ENCODE data around the gene PPAN.

The PPAN gene

GRCh38 chr19:10112895-10113591 is 6.9 kb downstream of the PPAN start:
- Histone ChIP-seq H3K27ac (ENCODE audit: low read depth, low read length) (peak overlapping the region; percentile 58), H3K27me3 (ENCODE audit: low read length) (no peaks in the 10 kb centered on the region), H4K20me1 (ENCODE audit: low read depth, low read length) (no peaks in the 10 kb centered on the region), H3K9me2 (replicated peaks; ENCODE audit: insufficient read depth, low read length) (no peaks in the 10 kb centered on the region), H3K9ac (ENCODE audit: low read length) (no peak overlapping the region), H3K4me3 (ENCODE audit: insufficient read depth, low read length, poor library complexity, severe bottlenecking) (no peak overlapping the region), H3K9me3 (ENCODE audit: insufficient read depth, low read length) (no peaks in the 10 kb centered on the region), H2AFZ (ENCODE audit: low read depth, low read length, severe bottlenecking) (no peak overlapping the region), H3K4me2 (ENCODE audit: low read depth, low read length, poor library complexity, severe bottlenecking) (peak overlapping the region; percentile 24), H3K36me3 (ENCODE audit: low read length) (no peaks in the 10 kb centered on the region; the same call in 1 of the 2 replicates), H3F3A (ENCODE audit: insufficient read depth) (peaks cover 21% of the 10 kb centered on the region), H3K79me2 (ENCODE audit: insufficient read depth, low read length) (peaks cover 4% of the 10 kb centered on the region; the same call in 1 of the 2 replicates)
- no peak for TF ChIP-seq EZH2phosphoT487 (conservative IDR thresholded peaks at IDR 0.05; ENCODE audit: low read length)
- TF ChIP-seq CTCF (IDR thresholded peaks at IDR 0.05; ENCODE audit: insufficient read depth, low read length, poor library complexity, severe bottlenecking) = peak; percentile 93

GRCh38 chr19:10113592-10113963 is 7.4 kb downstream of the PPAN start:
- Histone ChIP-seq H3K9ac (ENCODE audit: low read length) (no peak overlapping the region), H3K36me3 (ENCODE audit: low read length) (no peaks in the 10 kb centered on the region; the same call in 1 of the 2 replicates), H3F3A (ENCODE audit: insufficient read depth) (peaks cover 21% of the 10 kb centered on the region), H3K9me2 (replicated peaks; ENCODE audit: insufficient read depth, low read length) (no peaks in the 10 kb centered on the region), H3K4me2 (ENCODE audit: low read depth, low read length, poor library complexity, severe bottlenecking) (no peak overlapping the region), H3K9me3 (ENCODE audit: insufficient read depth, low read length) (no peaks in the 10 kb centered on the region), H3K27ac (ENCODE audit: low read depth, low read length) (peak overlapping the region; percentile 9; the same call in 1 of the 2 replicates), H4K20me1 (ENCODE audit: low read depth, low read length) (no peaks in the 10 kb centered on the region), H3K4me3 (ENCODE audit: insufficient read depth, low read length, poor library complexity, severe bottlenecking) (no peak overlapping the region), H3K27me3 (ENCODE audit: low read length) (no peaks in the 10 kb centered on the region), H2AFZ (ENCODE audit: low read depth, low read length, severe bottlenecking) (no peak overlapping the region), H3K79me2 (ENCODE audit: insufficient read depth, low read length) (peaks cover 2% of the 10 kb centered on the region; the same call in 1 of the 2 replicates)
- TF ChIP-seq CTCF (IDR thresholded peaks at IDR 0.05; ENCODE audit: insufficient read depth, low read length, poor library complexity, severe bottlenecking) (no peak), EZH2phosphoT487 (conservative IDR thresholded peaks at IDR 0.05; ENCODE audit: low read length) (no peak)

- Histone ChIP-seq H3F3A (ENCODE audit: insufficient read depth) (peaks cover 21% of the 10 kb centered on the region), H3K9me2 (replicated peaks; ENCODE audit: insufficient read depth, low read length) (no peaks in the 10 kb centered on the region), H3K4me3 (ENCODE audit: insufficient read depth, low read length, poor library complexity, severe bottlenecking) (no peak overlapping the region), H3K27me3 (ENCODE audit: low read length) (no peaks in the 10 kb centered on the region), H2AFZ (ENCODE audit: low read depth, low read length, severe bottlenecking) (no peak overlapping the region), H3K9me3 (ENCODE audit: insufficient read depth, low read length) (no peaks in the 10 kb centered on the region), H4K20me1 (ENCODE audit: low read depth, low read length) (no peaks in the 10 kb centered on the region), H3K27ac (ENCODE audit: low read depth, low read length) (no peak overlapping the region), H3K79me2 (ENCODE audit: insufficient read depth, low read length) (peaks cover 8% of the 10 kb centered on the region), H3K36me3 (ENCODE audit: low read length) (no peaks in the 10 kb centered on the region), H3K4me2 (ENCODE audit: low read depth, low read length, poor library complexity, severe bottlenecking) (no peak overlapping the region), H3K9ac (ENCODE audit: low read length) (no peak overlapping the region)
- TF ChIP-seq CTCF (IDR thresholded peaks at IDR 0.05; ENCODE audit: insufficient read depth, low read length, poor library complexity, severe bottlenecking) (no peak), EZH2phosphoT487 (conservative IDR thresholded peaks at IDR 0.05; ENCODE audit: low read length) (no peak)
These were observed 7.9 kb downstream of the PPAN start for GRCh38 chr19:10113964-10114650.

Data from SU-DHL-6 (cell line).